Measurements from ENCODE around the gene ICA1.
A peak's percentile ranks its signal among the peaks of the same experiment; 100 is the strongest.
"Not testable (repeated sequence)": the region's sequence is repeated elsewhere in the genome, so short reads cannot be mapped to it uniquely, and the experiment has no call there.

ICA1 gene

DNA sequence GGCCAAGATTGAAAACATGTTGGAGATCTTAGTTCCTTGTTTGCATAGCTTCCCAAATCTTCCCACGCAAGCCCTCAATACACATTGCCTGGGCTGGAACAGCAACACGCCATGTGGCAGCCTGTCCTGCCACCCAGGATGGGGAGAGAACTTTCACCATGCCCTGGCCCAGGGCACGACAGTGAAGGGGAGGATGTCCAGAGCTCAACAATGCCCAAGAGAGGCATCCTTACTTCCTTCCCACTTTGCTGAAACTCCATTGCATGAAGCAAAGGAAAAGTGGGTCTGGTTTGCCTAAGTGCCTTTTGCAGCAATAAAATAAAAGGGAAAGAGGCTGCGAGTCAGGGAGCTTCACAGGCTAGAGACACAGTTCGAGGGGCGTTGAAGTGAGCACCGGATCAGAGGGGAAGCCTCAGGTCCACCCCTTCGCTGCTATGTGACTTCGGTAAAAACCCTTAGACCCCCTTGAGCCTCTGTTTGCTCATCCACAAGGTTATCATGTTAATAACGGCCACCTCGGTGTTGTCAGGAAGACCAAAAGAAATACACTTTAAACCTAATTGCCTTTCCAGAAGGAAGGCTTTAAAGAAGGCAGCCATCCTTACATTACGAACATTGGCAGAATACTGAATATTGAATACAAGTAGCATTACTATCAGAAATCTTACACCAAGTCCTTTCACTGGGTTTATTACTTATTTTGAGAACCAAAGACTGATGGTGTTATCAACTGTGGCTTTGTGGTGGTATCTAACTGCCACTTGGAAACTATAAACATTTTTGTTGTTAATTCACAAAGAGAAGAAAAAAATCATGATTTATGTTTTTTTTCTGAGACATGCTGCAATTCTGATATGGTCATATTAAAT lies 133.3 kb downstream of the ICA1 start:
- DNase-seq, result no peak

DNA sequence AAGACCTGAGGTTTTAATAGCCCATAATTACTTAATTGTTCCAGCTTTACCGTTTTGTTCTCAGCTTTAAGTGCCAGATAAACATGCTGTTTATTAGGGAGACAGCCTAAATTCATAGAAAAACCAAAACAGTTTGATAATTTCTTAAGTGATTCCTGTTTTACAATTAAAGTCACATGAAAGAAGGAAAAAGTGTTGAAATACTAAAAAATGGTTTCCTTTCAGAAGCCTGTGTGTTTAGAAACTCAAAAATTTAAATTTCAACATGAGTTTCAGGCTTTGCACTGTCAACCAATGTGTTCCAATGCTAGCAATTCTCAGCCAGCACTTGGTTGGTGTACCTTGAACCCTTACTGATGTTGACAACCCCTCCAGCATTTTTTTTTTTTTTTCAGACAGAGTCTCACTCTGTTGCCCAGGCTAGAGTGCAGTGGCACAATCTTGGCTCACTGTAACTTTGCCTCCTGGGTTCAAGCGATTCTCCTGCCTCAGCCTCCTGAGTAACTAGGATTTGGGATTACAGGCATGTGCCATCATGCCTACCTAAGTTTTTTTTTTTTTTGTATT lies 135.3 kb downstream of the ICA1 start:
- no peak for DNase-seq

DNA sequence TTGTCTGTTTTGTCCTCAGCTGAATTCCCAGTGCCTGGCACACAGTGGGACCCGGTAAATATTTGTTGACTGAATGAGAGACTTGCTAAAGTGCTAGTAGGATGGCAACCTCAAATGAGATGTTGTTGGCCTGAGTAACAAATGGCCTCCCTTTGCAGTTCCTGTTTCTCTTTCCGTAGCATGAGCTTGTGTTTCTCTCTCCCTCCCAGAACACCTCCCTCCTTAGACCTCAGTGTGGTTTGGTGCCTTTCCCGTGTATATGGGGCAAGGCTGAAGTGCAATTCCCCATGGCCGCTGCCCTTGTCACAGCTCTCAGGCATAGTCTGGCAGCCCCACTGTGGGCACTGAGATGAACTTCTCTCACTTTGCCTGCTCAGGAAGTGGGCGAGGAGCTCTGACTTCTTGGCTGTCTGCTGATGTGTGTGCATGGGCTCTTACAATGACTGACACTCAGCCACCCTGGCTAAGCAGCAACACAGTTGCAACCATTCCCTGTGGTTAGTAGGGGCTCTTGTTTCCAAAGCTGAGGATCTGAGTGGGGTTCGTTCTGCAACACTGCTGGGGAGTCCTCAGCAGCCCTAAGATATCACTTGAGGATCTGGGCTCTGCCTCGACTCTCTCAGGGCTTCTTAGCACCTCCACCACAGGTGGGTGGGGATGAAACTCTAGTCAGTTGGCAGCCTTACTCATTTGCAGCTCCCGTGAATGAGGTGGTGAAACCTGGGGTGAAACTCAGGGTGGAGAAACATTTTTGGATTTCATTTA lies 136.1 kb downstream of the ICA1 start:
- no peak for DNase-seq

DNA sequence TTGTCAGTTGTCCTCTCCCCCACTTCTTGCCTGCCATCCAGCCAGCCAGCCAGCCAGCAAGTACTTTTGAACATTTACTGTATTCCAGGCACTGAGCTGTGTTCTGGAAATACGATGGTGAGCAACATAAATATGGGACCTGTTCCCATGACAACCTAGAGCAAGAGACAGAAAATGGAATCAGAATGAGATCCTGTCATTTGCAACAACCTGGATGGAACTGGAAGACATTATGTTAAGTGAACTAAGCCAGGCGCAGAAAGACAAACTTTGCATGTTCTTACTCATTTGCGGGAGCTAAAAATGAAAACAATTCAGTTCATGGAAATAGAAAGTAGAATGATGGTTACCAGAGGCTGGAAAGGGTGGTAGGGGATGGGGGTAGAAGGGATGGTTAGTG lies 140.7 kb downstream of the ICA1 start:
- no peak for DNase-seq

DNA sequence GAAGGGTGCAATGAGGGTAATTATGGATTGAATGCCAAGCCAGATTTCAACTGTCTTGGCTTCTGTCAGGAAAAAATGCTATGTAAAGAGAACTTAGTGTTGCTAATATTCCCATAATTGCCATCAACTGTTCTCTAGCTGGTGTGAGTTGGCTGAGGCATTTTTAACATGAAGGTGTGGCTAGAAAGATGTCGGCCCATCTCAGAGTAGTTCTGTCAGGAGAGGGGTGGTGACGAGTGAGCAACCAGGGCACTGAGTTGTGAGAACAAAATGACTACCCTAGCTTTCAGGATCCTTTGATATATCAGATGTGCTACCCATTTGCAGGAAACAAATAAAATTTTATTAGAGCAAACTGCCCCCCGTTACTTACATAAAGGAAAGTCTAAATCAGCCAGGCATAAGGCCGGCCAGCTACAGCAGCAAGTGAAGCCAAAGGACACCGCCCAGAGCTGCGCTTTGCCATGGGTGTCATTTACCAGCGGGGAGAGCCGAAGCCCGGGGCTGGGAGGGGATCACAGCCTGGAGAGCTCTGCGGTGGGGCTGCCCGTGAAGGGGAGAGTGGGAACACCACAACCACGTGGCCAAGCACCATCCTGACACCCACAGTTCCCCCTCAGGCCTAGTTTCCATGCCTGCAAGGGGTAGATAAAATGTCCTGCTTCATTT lies 141.4 kb downstream of the ICA1 start:
- no peak for DNase-seq

DNA sequence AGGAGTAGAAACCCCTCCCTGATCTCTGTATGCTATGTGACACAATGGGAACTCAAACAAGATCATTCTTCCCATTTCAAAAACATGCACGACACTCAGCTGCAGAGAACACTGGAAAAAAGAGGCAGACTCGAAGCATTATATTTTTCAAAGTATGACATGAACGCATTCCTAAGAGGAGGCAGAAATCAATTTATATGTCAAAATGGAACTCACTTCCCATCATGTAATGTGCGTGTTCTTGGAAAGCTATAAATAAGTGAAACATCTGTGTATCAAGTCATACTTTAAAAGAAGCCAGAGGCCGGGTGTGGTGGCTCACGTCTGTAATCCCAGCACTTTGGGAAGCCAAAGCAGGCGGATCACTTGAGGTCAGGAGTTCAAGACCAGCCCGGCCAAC lies 142.7 kb downstream of the ICA1 start:
- DNase-seq, result no peak

DNA sequence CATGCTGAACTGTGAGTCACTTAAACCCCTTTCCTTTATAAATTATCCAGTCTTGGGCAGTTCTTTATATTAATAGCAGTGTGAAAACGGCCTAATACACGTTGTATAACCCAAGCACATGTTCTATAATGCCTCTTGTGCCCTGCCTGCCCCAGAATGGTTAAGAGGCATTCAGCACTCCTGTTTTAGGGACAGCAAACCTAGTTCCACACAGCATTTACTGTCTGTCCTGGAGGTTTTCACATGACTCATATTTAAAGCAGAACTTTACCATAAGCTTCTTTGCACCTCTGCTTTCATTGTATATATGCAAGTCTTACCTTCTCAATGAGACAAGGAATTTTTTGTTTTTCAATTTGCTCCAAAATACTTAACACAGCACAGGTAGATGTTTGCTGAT lies 144.8 kb downstream of the ICA1 start:
- DNase-seq, result no peak

DNA sequence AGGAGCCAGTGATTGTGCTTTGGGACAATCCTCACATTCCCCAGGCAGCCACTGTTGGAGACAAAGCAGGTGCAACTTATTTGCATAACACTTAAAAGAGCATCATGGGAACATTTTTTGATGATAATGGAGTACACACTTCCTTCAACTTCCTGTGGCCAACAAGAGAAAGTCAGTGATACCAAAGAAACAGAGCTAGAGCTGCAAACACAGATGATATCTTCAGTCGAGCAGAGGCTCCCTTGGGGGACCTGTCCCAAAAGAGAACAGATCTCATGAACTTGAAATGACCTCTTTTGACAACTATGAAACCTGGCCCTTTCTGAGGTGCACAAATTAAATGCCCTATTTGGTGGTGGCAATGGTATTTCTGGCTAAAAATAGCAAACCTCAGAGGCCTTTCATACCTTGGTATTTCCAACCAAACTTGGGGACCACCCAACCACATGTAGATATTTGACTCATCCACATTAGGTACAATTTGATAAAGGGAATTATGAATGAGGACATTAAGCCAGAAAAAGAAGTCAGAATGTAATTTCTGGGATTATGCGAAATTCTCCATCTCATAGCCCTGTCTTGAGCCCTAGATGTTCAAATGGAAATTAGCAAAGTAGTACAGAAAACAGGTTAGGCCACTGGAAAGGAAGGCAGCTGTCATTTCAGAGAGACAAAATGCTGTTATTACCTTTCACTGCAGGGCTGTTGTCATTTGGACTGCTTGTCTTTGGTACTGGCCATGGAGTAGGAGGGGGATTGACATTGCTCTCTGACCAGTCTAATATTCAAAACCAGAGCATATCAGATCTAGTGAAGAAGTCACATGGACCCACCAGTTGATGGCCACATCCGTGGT lies 146.2 kb downstream of the ICA1 start:
- DNase-seq, result no peak

DNA sequence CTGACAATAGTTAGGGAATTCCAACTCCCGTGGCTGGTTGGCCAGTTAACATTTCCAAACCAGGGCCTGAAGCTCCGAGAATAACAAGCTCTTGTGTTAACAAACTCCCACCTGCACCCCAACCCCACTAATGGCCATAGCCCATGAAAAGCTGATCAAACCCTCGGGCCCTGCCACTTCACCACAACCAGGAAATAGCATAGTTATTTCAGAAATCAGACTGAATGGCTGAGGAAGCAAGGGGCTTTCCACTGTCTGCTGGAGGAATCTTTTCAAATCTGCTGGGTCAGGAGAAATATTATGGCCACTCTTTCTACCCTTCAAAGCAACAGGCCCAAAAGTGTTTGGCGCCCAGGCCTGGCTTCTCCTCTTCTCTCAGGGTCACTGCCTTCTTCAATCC lies 147.8 kb downstream of the ICA1 start:
- no peak for DNase-seq

DNA sequence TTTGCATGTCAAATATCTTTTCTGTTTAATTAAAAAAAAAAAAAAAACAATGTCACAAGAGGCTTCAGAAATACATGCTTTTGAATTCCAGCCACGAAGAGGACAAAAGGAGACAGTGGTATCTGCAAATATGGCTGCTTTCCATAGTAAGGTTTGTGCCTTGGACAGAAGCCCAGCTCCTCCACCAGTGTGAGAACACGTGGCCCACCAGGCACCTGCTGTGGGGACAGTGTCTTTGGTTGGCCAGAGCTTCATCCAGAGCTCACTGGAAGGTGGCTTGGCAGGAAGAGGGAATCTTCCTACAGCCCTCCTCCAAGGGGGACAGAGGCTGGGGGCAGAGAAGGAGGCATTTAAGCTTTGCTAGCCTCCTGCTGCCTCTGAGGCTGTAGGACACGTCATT lies 148.8 kb downstream of the ICA1 start:
- DNase-seq, result no peak

DNA sequence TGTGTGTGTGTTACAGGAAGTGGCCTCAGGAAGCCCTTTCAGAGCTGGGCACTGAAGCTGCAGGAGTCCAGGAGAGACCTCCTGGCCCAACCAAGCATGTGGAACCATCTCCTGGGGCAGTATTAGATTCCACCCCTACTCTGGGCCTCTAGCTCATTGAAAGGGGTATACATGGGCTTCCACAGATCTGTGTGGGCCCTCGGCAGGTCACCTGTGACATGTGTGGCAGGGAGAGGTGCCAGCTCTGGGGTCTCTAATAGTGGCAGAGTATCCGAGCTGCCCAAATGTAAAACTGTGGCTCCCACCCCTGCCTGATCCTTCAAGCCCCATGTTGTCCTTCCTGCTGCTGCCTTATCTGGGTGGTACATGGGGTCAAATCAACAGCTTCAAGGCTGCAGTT lies 149.3 kb downstream of the ICA1 start:
- no peak for DNase-seq

DNA sequence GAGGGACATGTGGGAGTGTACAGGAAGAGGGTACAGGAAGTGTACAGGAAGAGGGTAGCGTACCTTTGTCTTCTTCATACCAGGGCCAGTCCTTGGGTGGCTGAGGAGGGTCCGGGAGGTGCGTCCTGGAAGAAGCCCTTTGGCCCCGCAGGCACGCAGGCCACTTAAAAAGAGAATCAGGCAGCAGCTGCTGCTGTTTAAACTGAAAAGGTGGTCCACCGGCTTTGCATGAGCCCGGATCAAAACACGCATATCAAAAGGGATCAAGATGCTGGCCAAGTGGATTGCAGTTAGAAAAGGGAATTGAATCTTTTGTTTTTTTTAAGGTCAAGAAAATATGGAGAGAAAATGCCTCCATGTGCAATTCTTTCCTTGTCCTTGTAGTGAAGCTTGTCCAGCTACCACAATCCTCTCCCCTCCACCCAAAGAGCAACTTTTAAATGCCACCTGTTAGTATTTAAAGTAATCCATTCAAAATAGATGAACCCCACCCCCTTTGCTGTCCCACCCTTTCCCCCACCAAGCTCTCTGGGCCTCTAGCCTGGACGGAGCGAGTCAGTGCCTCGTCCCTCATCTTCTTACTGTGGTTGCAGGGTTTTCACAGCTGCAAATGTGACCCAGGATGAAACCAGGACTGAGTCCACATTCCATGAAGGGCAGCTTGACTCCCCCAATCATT lies 150.5 kb downstream of the ICA1 start:
- DNase-seq, result no peak

DNA sequence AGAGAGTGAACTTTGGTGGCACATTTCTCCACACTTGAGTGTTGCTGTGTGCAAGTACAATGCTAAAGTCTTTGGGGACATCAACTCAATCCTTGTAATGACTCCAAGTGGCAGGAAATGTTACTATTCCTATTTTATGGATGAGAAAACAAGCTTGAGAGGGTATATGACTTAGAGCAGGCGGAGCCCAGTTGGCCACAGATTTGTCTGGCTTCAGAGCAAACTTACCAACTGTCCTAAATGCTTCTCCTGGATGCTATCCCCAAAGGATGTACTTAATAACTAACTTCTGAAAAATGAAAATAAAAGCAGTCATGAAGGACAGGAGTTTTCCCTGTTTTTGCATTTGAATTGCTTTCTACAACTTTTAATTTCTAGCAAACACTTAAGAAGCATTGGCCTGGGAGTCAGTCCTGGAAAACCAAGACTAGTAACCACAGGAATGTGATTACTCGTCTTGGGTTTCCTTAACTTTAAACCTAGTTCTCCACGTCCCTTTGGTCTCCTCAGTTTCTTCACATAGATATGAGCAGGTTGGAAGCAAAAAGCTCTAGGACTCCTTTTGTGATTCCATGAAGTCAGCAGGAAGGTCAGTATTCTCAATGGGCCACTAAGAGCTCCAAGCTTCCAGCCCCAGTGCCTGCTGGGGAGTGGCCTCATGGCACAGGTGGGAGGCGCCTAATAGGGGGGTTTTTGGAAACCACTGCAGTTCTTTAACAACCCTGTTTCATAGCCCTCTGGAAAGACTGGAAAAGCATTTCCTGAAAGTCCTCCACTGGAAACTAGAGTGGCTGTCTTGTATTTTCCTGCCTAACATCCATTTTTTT lies 152.6 kb downstream of the ICA1 start:
- DNase-seq, result no peak

DNA sequence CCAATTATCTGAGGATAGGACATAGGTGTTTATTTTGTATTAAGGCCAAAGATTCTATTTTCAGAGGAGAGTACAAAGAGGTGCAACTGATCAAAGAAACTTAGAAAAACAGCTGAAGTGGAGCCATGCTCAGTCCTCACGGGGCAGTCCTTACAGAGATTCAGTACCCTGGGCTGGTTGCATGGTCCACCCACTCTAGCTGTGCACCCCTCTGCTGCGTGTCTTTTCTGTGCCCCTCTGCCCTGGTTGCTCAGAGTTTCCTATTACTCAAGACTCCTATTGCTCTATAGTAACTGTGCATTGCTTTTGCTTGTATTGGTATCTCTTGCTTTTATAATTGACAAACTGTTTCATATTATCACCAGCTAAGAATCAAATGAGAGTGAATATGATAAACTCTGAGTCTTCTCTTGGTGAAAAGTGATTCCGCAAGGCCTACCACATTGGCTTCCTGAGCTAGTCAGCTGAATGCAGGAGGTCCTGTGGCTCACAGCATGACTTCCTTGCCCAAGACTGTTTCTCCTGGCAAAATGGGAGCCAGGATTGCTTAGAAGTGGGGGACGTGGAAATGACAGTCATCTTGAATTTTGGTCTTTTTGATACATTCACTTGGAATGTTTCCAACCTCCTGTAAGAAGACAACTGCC lies 156.4 kb downstream of the ICA1 start:
- no peak for DNase-seq

DNA sequence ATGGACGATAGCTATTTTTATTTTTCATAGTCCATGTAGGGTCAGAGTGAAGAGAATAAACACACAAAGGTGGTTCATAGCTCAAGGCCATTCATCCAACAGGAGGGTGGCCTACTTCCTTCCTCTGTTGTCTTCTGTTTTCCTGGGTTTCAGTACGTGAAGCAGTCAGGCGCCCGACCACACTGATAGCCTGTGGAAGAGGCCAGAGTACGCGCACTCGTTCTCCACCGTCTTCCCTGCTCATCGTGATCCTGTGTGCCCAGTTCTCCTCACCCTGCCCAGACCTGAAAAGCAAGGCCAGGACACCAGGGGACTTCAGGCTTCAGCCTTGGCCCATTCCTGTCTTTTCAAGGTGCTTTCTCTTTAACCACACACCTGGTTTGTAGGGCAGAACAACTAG lies 158.7 kb downstream of the ICA1 start:
- DNase-seq, result no peak

DNA sequence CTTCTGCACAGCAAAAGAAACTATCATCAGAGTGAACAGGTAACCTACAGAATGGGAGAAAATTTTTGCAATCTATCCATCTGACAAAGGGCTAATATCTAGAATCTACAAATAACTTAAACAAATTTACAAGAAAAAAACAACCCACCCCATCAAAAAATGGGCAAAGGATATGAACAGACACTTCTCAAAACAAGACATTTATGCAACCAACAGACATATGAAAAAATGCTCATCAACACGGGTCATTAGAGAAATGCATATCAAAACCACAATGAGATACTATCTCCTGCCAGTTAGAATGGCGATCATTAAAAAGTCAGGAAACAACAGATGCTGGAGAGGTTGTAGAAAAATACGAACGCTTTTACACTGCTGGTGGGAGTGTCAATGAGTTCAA lies 160.7 kb downstream of the ICA1 start:
- DNase-seq, result not testable (repeated sequence)

DNA sequence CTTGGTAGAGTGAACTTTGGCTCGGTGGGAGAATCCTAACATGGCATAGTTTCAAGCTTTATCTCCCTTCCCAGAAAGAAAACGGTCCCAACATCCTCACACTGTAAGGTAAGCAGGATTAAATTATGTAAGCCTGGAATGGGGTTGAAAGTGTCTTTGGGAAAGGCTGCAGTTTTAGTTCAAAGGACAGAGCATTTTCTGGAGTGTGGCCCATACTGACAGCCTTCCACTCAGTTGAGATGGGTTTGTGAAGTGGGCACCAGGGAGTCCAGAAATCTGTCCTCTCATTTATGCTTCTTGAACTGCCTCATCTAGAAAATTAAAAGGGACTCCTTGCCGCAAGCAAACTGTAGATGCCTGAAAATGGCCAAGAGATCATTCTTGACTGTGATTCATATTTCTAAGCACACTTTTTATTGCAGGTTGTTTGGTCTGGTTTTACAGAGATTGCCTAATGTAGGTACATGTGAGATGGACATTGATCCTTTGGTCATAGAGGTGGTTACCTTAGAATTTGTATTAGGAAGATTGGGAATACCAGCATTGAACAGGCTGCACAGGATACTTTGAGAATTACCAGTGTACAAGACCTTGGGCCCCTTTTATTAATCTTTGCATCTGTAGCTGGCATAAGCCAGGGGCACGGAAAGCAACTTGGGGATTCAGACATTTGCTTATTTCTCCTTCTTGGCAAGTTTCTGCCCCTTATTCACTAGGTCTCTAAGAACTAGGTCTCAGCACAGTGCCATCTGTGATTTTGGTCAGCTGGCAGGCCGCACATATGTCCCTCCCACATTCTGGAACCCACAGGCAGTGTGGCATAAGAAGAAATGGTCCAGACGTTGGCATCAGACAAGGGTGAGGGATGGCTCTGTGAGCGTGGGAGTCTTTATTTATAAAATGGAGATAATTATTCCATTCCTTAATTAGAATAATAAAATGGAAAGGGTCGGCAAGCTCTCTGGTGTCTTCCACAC lies 167.5 kb downstream of the ICA1 start:
- DNase-seq, result no peak

DNA sequence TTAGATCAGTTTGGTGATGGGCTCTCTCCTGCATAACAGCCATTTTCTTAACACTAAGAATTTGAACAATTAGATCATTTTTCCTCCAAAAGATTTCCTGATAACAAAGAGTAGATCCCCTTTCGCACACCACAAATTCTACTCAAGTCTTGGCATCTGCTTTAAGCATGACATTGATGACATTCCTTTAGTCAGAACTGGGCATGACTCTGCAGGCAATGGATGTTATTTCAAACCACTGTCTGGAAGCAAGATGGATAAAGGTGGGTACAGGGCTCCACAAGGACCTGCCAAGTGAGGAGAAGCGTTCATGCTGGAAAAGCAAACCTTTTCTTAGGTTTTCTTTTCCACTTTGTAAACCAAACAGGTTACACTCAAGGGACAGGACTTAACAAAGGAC lies 169.8 kb downstream of the ICA1 start:
- peak; percentile 9 for DNase-seq

Data from eye (tissue), 1 donor.